Natural killer cell treated with Interleukin-12 subunit alpha and Interleukin-12 subunit beta and Interleukin-15 and Interleukin-18, amount 100 ng/mL, for 72 hours (primary cell): ENCODE data around the gene ARHGAP21. TPM values are rescaled to one million over a fixed set of nuclear protein-coding genes. Genes with fewer than 3 reads are reported as not detected.
"Not testable (repeated sequence)": the region's sequence is repeated elsewhere in the genome, so short reads cannot be mapped to it uniquely, and the experiment has no call there.

Experiments used
- ATAC-seq, 2 donors: fragments of 150-1000 bp; cut with Tn5 transposase in 1 of 2; sonication (Bioruptor Pico), chemical (Tn5 transposase) in 1 of 2; 2 replicates each; pipeline ENCODE4 v1.10.0; 2021
- DNase-seq: peaks from one replicate; pipeline ENCODE4 v3.0.0; 2022; ENCODE audit warnings: low spot score
- H3K27ac Mint-ChIP-seq, 2 donors: 1 replicate in 1 of 2; 2 replicates in 1 of 2; pipeline ENCODE4 v1.8.0; 2022; ENCODE audit warnings: mixed read lengths in 2 of 2, mild to moderate bottlenecking in 1 of 2, moderate library complexity in 1 of 2
- H3K27me3 Mint-ChIP-seq, 2 donors: 1 replicate in 1 of 2; 2 replicates in 1 of 2; pipeline ENCODE4 v1.8.0; 2022; ENCODE audit warnings: mixed read lengths in 2 of 2
- H3K36me3 Mint-ChIP-seq: one replicate; pipeline ENCODE4 v1.8.0; 2022; ENCODE audit warnings: mixed read lengths
- H3K4me1 Mint-ChIP-seq, 2 donors: 1 replicate in 1 of 2; 2 replicates in 1 of 2; pipeline ENCODE4 v1.8.0; 2022; ENCODE audit warnings: low read depth in 2 of 2, mixed read lengths in 2 of 2, mild to moderate bottlenecking in 1 of 2
- H3K4me3 Mint-ChIP-seq: one replicate; pipeline ENCODE4 v1.8.0; 2022; ENCODE audit warnings: mixed read lengths
- H3K9me3 Mint-ChIP-seq: 2 replicates; pipeline ENCODE4 v1.8.0; 2022; ENCODE audit warnings: mixed read lengths
- total RNA-seq, 2 donors: library from RNA; stranded (reverse); gene quantifications; one replicate each; pipeline ENCODE4 v1.2.3, GENCODE V29; 2022

Gene ARHGAP21
- total RNA-seq, 2 donors from 2014 or later, result 25.7 to 34.7 TPM

GRCh38 chr10:24690961-24691512 is 32.6 kb downstream of the ARHGAP21 start:
- no peak overlapping the region for H3K27ac Mint-ChIP-seq
- no peak for ATAC-seq
- H3K4me1 Mint-ChIP-seq, result peaks cover 0 to 4% of the 10 kb centered on the region in 2 donors
- H3K36me3 Mint-ChIP-seq, result no peaks in the 10 kb centered on the region
- H3K9me3 Mint-ChIP-seq, result no peaks in the 10 kb centered on the region
- DNase-seq, result no peak
- H3K27me3 Mint-ChIP-seq, result no peaks in the 10 kb centered on the region
- H3K4me3 Mint-ChIP-seq, result no peak overlapping the region

GRCh38 chr10:24685958-24686540 is 37.6 kb downstream of the ARHGAP21 start:
- no peaks in the 10 kb centered on the region for H3K27me3 Mint-ChIP-seq
- H3K36me3 Mint-ChIP-seq, result no peaks in the 10 kb centered on the region
- H3K27ac Mint-ChIP-seq, result no peak overlapping the region
- no peaks in the 10 kb centered on the region for H3K4me1 Mint-ChIP-seq
- DNase-seq, result no peak
- H3K4me3 Mint-ChIP-seq, result no peak overlapping the region
- ATAC-seq, result no peak
- no peaks in the 10 kb centered on the region for H3K9me3 Mint-ChIP-seq

GRCh38 chr10:24683554-24683953 is 40.1 kb downstream of the ARHGAP21 start:
- Mint-ChIP-seq H3K4me1 (no peaks in the 10 kb centered on the region), H3K4me3 (no peak overlapping the region), H3K27ac (no peak overlapping the region), H3K27me3 (no peaks in the 10 kb centered on the region), H3K36me3 (no peaks in the 10 kb centered on the region), H3K9me3 (no peaks in the 10 kb centered on the region)
- DNase-seq (no peak), ATAC-seq (no peak)

- ATAC-seq, result no peak
- no peak overlapping the region for H3K4me3 Mint-ChIP-seq
- H3K36me3 Mint-ChIP-seq, result no peaks in the 10 kb centered on the region
Measured at GRCh38 chr10:24681572-24682088, 42.1 kb downstream of the ARHGAP21 start.

GRCh38 chr10:24680647-24681524 is 42.8 kb downstream of the ARHGAP21 start:
- H3K9me3 Mint-ChIP-seq, result no peaks in the 10 kb centered on the region

More at GRCh38 chr10:24681572-24682088, 42.1 kb downstream of the ARHGAP21 start:
- H3K27me3 Mint-ChIP-seq, result no peaks in the 10 kb centered on the region
- H3K27ac Mint-ChIP-seq, result no peak overlapping the region
- H3K9me3 Mint-ChIP-seq, result no peaks in the 10 kb centered on the region
- no peaks in the 10 kb centered on the region for H3K4me1 Mint-ChIP-seq
- no peak for DNase-seq

GRCh38 chr10:24678757-24679156 is 44.9 kb downstream of the ARHGAP21 start:
- no peak overlapping the region for H3K4me3 Mint-ChIP-seq
- peaks cover 3 to 11% of the 10 kb centered on the region in 2 donors for H3K4me1 Mint-ChIP-seq
- no peaks in the 10 kb centered on the region for H3K9me3 Mint-ChIP-seq
- no peak for ATAC-seq
- no peaks in the 10 kb centered on the region for H3K36me3 Mint-ChIP-seq
- no peak overlapping the region for H3K27ac Mint-ChIP-seq
- DNase-seq, result no peak
- H3K27me3 Mint-ChIP-seq, result no peaks in the 10 kb centered on the region

More at GRCh38 chr10:24680647-24681524, 42.8 kb downstream of the ARHGAP21 start:
- H3K36me3 Mint-ChIP-seq, result no peaks in the 10 kb centered on the region
- no peak overlapping the region for H3K27ac Mint-ChIP-seq
- H3K4me3 Mint-ChIP-seq, result no peak overlapping the region
- H3K27me3 Mint-ChIP-seq, result no peaks in the 10 kb centered on the region
- ATAC-seq (no peak), DNase-seq (no peak)
- peaks cover 0 to 3% of the 10 kb centered on the region in 2 donors for H3K4me1 Mint-ChIP-seq

GRCh38 chr10:24674892-24675632 is 48.6 kb downstream of the ARHGAP21 start:
- Mint-ChIP-seq H3K27me3 (no peaks in the 10 kb centered on the region), H3K9me3 (no peaks in the 10 kb centered on the region), H3K4me1 (peaks cover 10 to 11% of the 10 kb centered on the region in 2 donors), H3K36me3 (no peaks in the 10 kb centered on the region), H3K4me3 (no peak overlapping the region), H3K27ac (no peak overlapping the region)
- ATAC-seq, result no peak
- DNase-seq, result no peak

- Mint-ChIP-seq H3K4me1 (peaks cover 8 to 11% of the 10 kb centered on the region in 2 donors), H3K36me3 (no peaks in the 10 kb centered on the region), H3K9me3 (no peaks in the 10 kb centered on the region), H3K4me3 (no peak overlapping the region), H3K27me3 (no peaks in the 10 kb centered on the region), H3K27ac (no peak overlapping the region)
- ATAC-seq, result no peak
- no peak for DNase-seq
Measured at GRCh38 chr10:24670964-24671670, 52.6 kb downstream of the ARHGAP21 start.

GRCh38 chr10:24669285-24669852 is 54.3 kb downstream of the ARHGAP21 start:
- no peak overlapping the region for H3K4me3 Mint-ChIP-seq

GRCh38 chr10:24668247-24668646 is 55.4 kb downstream of the ARHGAP21 start:
- H3K27ac Mint-ChIP-seq, result no peak overlapping the region
- ATAC-seq, result no peak
- H3K27me3 Mint-ChIP-seq, result no peaks in the 10 kb centered on the region
- no peak overlapping the region for H3K4me3 Mint-ChIP-seq
- no peaks in the 10 kb centered on the region for H3K36me3 Mint-ChIP-seq
- no peak for DNase-seq
- H3K4me1 Mint-ChIP-seq, result peaks cover 0 to 7% of the 10 kb centered on the region in 2 donors
- H3K9me3 Mint-ChIP-seq, result no peaks in the 10 kb centered on the region

More at GRCh38 chr10:24669285-24669852, 54.3 kb downstream of the ARHGAP21 start:
- DNase-seq (no peak), ATAC-seq (no peak)
- no peaks in the 10 kb centered on the region for H3K36me3 Mint-ChIP-seq
- H3K27ac Mint-ChIP-seq, result no peak overlapping the region
- peaks cover 0 to 7% of the 10 kb centered on the region in 2 donors for H3K4me1 Mint-ChIP-seq
- no peaks in the 10 kb centered on the region for H3K9me3 Mint-ChIP-seq
- no peaks in the 10 kb centered on the region for H3K27me3 Mint-ChIP-seq

GRCh38 chr10:24664991-24665390 is 58.7 kb downstream of the ARHGAP21 start:
- no peak overlapping the region for H3K4me3 Mint-ChIP-seq
- no peaks in the 10 kb centered on the region for H3K9me3 Mint-ChIP-seq
- H3K4me1 Mint-ChIP-seq, result no peaks in the 10 kb centered on the region
- no peaks in the 10 kb centered on the region for H3K27me3 Mint-ChIP-seq
- no peak for ATAC-seq
- no peak overlapping the region for H3K27ac Mint-ChIP-seq
- H3K36me3 Mint-ChIP-seq, result no peaks in the 10 kb centered on the region
- DNase-seq, result no peak

- no peak for DNase-seq
- Mint-ChIP-seq H3K9me3 (no peaks in the 10 kb centered on the region), H3K27me3 (no peaks in the 10 kb centered on the region), H3K4me1 (peaks cover 0 to 10% of the 10 kb centered on the region in 2 donors), H3K4me3 (no peak overlapping the region), H3K36me3 (no peaks in the 10 kb centered on the region), H3K27ac (no peak overlapping the region)
- ATAC-seq, result no peak
Measured at GRCh38 chr10:24661376-24661775, 62.3 kb downstream of the ARHGAP21 start.

GRCh38 chr10:24658319-24658718 is 65.4 kb downstream of the ARHGAP21 start:
- peaks cover 7 to 10% of the 10 kb centered on the region in 2 donors for H3K4me1 Mint-ChIP-seq
- not testable (repeated sequence) for H3K27ac Mint-ChIP-seq, ATAC-seq, H3K4me3 Mint-ChIP-seq, H3K27me3 Mint-ChIP-seq, H3K9me3 Mint-ChIP-seq, H3K36me3 Mint-ChIP-seq, DNase-seq
